Stimulated activated CD8-positive, alpha-beta memory T cell treated with anti-CD3 and anti-CD28 coated beads, Interleukin-15, amount 100 ng/mL, for 1 hour (primary cell): ENCODE data around the gene TMCC1.

Experiments
- DNase-seq: peaks from one replicate; pipeline ENCODE4 v3.0.0-alpha.2; 2020; ENCODE audit warnings: low read depth

The TMCC1 gene

DNA sequence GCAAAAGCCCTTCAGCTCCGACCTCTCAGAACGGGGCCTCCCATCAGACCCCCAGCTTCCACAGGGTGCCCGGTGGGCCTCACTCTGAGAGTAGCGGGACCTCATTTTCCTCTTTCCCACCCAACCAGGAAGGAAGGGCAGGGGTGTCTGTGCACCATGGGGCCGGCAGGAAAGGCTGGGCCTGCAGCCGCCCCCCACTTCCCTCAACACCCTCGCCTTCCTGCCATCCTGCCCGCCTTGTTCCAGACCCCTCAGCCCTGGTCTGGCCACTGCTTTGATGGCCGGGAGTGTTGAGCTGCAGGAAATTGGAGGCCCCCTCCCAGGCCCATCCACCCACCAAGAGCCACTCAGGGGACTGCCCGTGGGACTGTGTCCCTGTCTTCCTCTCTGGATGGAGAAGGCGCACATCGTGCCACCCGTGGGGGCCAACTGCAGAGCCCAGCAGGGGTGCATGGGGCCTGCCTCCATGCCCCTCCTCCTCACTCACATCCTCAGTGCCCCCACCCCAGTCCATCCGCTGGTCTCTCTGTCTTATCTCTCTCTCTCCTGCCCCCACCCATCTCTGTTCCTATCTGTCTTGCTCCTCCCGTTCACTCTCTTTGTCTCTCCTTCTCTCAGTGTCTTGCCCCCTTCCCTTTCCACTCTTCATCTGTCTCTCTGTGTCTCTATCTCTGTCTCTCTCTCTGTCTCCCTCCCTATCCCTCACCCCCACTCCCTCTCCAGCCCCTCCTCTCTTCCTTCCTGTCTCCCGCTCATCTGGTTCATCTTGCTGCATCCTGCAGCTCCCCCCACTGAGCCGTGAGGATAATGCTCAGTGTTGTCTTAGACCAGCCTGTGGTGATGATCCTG, 285.2 kb downstream of the TMCC1 start:
- DNase-seq = no peak

DNA sequence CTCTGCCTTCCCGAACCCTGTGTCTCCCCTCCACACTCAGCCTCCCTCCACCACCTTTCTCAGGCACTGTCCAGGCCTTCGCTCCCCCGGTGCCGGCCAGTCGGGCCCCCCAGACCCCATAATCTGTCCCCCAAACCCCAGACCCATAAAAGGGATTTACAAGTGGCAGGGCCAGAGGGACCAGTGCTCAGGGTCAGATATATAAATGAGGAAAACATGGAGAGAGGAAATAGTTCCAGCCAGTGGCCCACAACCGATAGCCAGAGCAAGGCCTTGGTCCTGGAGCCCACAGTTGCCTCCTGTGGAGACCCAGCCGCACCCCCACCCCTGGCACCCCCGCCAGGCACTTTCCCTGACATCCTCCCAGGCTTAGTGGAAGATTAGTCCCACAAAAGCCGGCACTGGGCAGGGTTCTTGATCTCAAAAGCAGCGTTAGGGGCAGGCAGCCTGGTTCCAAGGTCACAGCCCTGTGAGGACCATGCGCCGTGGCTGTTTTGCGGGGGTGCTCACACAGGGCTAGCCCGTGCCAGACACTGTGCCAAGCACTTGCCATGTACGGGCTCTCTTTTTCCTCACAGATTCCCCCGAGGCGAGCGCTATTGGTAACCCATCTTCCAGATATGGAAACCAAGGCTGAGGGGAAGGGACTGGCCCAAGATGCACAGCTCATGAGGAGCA, 286.0 kb downstream of the TMCC1 start:
- no peak for DNase-seq

DNA sequence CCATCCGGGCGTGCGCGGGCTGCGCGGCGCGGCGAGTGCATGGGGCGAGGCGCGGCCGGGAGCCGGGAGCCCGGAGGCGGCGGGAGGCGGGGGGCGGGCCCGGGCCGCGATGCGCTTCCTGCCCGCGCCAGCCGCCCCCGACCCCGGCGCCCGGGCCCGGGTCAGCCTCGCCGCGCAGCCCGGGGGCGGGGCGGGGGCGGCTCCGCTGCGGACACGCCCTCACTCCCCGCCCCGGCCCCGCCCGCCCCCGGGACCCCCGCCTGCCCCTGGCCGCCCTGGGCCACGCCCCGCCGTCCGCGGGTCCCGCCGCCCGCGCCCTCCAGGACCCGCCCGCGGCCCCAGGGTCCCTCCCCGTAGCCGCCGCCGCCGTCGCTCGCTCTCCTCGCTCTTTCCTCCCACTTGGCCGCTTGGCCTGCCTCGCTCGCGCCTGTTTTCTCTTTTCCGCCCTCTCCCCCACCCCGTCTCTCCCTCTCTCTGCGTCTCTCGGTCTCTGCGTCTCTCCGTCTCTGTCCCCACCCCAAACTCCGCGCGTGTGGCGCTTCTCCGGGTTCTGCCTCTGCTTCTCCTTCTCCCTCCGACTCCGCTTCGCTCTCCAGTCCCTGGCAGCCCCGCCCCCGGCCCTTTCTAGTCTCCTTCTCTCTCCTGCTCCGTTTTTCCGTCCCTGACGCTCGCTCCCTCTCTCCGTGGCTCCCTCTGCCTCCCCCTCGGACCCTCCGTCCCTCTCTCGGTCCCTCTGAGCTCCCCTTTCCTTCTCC, 286.7 kb downstream of the TMCC1 start, which contains the start of gene PLXND1:
TSS of gene PLXND1 (minus strand) at position 41 of the 755 bp plus-strand sequence. CDS start at position 4, 37 bp downstream.
- no peak for DNase-seq

DNA sequence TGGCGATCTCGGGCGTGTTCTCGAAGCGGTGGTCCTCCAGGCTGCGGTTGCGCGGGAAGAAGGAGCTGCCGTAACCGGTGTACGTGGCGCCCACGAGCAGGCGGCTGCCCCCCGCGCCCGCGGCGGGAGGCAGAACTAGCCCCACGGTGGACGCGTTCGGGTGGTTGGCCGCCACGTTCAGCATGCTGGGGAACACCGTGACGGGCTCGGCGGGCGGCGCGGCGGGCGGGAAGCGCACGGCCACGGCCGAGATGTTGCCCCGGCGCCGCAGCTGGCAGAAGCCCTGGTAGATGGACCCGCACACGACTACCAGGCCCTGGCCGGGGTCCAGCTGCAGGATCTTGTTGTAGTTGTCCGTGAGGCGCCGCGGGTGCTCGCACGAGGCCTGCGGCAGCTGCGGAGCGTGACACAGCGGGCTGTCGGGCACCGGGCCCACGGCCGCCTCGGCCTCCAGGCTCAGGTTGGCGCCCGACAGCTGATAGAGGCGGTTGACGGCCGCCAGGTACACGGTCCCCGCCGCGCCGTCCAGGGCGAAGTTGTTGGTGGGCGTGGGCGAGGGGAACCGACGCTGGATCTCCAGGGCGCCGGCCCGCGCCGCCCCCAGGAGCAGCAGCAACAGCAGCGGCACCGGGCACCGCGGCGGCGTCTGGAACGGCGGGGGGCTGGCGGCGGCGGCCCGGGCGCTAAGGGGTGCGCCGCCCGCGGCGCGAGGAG, 287.4 kb downstream of the TMCC1 start:
- DNase-seq = no peak

DNA sequence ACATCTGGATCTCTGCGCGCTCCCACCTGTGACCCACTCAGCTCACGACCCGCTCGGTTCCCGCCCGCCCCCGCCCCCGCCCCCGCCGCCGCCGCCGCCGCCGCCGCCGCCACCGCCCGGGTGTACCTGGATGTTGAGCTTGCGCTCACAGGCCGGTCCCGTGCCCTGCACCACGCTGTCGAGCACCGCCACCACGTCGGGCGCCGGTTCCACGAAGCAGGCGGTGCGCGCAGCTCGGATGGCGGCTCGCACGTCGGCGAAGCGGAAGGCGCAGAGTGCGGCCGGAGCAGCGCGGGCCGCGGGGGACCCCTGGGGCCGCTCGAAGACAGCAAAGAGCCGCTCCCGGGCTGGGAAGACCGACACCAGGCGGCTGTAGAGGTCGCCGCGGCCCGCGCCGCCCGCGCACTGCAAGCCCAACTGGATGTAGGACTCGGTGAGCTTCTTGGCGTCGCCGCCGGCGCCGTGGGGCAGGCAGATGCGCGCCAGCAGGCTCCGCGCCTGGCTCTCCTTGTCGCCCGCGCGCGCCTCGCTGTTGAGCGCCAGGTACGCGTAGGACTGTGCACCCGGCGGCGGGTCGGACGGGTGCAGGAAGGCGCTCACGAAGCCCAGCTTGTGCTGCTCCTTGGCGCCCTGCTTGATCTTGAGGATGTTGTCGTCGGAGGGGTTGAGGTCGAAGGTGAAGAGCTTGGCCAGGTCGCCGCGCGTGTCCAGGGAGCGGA, 288.1 kb downstream of the TMCC1 start:
- no peak for DNase-seq

DNA sequence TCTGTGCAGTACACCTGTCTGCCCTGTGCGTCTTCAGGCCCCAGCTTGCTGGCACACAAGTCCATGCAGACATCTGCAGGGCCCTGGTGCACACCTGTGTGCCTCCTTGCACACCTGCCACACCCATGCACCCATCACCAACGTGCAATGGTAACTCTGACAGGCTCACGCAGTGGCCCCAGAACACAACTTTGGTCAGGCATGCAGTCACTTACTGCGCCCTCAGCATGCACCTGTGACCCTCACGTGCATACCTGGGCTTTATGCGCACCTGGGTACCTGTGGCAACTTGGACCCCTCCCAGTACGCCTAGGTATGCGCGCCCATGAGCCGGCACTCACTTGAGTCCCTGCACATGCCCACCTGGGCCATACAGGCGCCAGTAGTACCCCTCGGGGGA, 288.7 kb downstream of the TMCC1 start:
- DNase-seq = no peak

DNA sequence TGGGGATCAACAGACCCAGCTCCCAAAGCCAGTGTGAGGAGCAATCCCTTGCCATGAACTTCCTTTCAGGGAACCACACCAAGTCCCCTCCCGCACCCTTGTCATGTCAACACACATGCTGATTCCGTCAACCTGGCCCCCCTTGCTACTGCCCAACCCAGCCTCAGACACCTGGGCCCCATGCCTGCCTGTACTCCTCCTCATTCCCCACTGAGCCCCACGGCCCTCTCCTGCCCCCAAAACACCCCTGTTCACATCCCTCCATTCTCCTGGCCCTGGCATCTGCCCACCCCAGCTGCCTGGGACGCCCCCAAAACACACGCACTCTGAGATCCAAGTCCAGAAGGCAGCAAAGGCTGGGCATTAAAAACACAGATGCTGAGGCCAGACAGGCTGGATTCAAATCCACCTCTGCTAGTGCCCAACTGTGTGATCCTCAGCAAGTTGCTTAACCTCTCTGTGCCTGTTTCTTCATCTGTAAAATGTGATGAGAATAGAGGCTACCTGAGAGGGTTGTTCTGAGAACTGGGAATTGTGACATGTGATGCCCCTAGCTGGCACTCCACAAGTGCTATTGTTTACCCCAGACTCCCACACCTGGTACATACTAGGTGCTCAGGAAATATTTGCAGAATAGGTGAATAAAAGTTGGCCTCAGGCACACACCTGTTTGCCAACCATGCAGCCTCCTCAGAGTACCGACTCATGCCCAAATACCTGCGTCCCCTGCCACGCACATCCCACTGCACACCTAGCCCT, 289.3 kb downstream of the TMCC1 start:
- DNase-seq = no peak

DNA sequence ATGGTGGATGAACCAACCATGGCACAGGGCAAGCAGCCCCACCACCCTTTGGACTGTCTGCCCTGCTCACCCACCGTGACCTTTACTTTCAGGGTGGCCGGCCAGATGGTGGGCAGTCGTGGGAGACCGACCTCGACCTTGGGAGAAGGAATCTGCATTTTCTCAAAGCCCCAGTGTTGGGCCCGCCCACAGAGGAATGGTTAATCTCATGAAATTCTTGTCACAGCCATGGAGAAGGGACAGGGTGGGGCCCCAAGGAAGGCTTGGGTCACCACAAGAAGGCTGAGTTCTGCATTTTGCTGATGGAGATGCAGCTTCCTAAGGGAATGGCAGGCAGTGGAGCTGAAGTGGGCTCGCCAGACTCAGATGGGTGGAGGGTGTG, 290.0 kb downstream of the TMCC1 start:
- DNase-seq = no peak

DNA sequence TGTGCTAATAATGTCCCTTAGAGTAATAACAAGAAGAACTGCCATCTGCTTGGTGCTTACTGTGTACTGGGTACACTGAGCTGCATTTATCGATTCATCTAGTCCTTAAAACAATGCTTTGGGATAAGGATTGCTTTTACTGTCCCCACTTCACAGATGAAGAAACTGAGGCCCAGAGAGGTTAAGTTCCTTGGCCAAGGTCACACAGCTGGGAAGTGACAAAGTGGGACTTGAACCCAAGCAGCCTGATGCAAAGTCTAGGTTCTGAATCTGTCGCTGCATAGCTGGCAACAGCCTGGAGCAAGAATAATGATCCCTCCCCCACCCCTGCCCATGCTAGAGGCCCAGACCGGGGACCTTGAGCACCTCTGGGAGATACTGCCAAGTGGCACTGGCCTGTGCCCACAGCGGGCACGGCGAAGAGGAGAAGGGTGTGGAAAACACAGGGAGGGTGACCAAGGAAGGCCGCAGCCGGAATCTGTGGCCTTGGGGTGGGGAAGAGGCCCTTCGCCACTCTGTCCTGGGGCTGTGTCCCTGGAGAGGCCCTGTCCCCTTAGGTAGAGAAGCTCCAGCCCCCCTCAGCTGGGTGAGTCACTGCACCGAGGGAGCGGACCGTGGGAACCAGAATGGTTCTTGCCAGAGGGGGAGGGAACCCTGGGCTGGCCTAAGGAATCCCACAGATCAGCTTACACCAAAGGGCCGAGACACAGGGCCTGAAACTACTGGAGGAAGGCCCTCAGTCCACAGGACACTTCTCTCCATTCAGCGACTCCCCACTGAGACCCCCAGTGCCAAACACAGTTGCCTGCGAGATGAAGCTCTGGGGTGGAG, 290.6 kb downstream of the TMCC1 start:
- no peak for DNase-seq

DNA sequence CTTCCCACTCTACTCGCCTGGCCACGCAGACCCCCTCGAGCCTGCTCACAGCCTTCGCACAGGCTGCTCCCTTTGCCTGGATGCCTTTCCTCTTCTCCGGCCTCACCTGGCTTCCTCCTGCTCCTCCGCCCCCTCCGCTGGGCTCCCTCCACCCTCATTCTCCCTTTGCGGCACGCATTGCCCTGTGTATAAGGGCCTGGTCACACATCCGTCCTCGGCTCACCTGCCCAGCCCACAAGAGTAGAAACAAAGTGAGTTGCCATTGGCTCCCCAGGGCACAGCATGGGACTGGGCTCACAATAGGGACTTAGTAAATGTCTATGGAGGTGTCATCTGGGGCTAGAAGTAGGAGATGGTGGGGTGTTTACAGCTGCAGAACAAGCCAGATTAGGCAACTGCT, 291.2 kb downstream of the TMCC1 start:
- DNase-seq = no peak

DNA sequence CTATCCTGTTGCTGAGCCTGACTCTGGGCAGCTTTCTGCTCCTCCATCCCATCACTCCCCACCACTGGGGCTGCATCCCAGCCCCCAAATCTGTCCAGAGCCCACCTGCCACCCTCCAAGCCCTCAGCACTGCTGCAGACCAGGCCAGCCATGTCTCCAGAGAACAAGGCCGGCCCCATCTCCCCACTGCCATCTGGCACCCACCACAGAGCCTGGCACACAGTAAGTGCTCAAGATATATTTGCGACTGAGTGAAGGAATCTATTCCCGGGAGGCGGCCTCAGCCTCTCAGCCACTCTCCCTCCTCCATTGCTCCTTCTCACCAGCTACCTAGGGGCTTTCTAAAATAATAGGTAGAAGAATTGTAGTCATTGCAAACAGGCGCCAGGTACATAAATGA, 291.8 kb downstream of the TMCC1 start:
- DNase-seq = no peak

DNA sequence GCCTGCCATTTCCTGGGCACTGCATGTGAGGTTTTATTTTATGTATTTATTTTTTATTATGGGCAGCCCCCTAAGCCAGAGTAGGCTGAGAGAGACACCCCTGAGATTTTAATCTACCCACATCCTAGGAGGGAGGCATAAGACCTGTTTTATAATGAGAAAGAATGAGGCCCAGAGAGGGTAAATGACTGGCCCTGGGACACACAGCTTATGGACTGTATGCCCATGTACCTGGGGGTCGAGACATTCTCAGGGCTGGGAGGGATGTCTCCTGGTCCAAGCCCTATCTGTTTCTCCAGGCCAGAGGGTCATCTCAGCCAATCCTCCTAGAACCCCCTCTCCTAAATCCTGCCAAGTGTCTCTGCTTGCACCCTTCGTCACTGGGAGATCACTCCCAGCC, 293.2 kb downstream of the TMCC1 start:
- DNase-seq = no peak

DNA sequence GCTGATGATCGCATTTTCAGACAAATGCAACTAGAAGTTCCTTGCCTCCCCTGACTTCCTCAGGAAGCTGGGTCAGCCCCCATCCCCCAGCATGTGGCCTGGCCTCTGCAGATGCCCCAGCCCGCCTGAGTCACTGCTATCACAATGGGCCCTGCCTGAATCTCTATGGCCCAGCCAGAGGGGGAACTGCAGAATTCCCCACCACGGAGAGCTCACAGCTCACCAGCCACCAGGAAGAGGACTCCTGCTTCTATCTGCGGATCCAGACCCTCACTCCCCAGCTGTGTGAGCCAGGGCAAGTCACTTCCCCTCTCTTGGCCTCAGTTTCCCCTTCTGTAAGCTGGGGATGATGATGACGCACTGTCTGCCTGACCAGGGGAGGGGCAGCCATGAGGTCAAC, 293.9 kb downstream of the TMCC1 start:
- no peak for DNase-seq

DNA sequence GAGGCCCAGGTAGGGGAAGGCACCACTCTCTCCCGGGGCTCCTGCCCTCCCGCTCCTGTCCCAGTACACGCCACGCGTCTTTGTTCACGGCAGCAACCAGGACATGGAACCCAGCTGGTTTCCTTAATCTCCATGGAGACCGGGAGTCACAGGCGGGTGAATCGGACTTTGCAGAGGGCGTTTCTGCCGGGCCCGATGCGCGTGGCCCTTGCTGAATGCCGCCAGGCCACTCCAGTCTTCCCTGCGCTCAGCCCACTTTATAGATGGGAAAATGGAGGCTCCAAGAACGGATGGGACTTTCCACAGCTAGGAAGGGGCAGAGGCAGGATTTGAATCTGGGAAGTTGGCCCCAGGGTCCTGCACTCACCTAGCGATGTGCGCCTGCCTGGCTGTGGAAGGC, 294.4 kb downstream of the TMCC1 start:
- no peak for DNase-seq

DNA sequence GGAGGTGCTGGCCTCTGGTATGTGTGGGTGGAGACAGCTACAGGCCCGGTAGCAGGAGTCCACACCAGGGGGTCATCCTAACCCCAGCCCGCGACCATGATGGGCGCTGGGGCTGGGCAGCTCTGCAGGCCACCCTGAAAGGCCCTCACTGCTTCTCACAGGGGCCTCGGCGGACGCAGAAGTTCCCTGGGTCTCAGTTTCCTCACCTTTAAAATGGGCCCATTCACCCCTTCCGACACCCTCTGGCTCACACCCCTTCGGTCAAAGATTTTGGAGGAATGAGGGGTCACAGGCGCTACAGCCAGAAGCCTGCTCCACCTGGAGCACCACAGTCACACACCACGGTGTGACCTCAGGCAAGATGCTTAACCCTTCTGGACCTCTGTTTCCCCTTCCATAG, 295.0 kb downstream of the TMCC1 start:
- no peak for DNase-seq

DNA sequence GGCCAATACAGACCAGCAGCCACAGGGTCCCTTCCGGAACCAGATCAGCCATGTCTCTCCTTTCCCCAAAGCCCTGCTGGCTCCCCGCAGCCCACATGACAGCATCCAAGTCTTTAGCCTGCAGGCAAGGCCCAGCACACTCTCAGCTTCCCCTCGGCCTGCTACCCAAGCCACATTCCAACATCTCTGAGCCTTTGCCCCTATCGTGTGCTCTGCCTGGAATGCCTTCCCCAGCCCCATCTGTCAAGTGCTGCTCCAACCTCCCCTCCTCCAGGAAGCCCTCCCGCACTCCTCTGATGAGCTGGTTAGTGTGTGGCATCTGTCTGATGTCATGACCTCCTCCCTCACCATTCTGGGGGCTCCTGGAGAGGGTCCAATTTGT, 295.5 kb downstream of the TMCC1 start:
- DNase-seq = no peak
